ENCODE data around the gene GDF15.

- TF ChIP-seq CTCF (IDR thresholded peaks at IDR 0.05 in 4 of 5, conservative IDR thresholded peaks at IDR 0.05 in 1 of 5): no peak
- TF ChIP-seq POLR2A (IDR thresholded peaks at IDR 0.05): no peak
These were observed 8.9 kb upstream of the GDF15 start for GRCh38 chr19:18377026-18377425.
